Neural progenitor cell (in vitro differentiated cells): ENCODE measurements around the gene ELMOD1. TPM values are rescaled to one million over a fixed set of nuclear protein-coding genes. Genes with fewer than 3 reads are reported as not detected.

Source experiments
- DNase-seq: peaks from one replicate; pipeline ENCODE4 v3.0.0-alpha.2; 2016; ENCODE audit warnings: low spot score
- H2AFZ ChIP-seq: fragments of 200-600 bp; sonication (generic); replicated peaks from 2 replicates; pipeline ENCODE4 v1.6.1; 2016; ENCODE audit warnings: antibody characterized with exemption
- H3F3A ChIP-seq: fragments of 200-600 bp; sonication (generic); 2 replicates; pipeline ENCODE4 v1.6.1; 2016; ENCODE audit warnings: antibody characterized with exemption, low read depth
- H3K27ac ChIP-seq: fragments of 200-600 bp; sonication (generic); 2 replicates; pipeline ENCODE4 v1.5.1; 2016; ENCODE audit warnings: mild to moderate bottlenecking
- H3K27me3 ChIP-seq: fragments of 200-600 bp; sonication (generic); 2 replicates; pipeline ENCODE4 v1.6.1; 2016; ENCODE audit warnings: mild to moderate bottlenecking, moderate library complexity
- H3K36me3 ChIP-seq: fragments of 200-600 bp; sonication (generic); 2 replicates; pipeline ENCODE4 v1.5.1; 2016
- H3K4me1 ChIP-seq: fragments of 200-600 bp; sonication (generic); 2 replicates; pipeline ENCODE4 v1.6.1; 2016; ENCODE audit warnings: mixed run types
- H3K4me2 ChIP-seq: fragments of 200-600 bp; sonication (generic); 2 replicates; pipeline ENCODE4 v1.6.1; 2016
- H3K4me3 ChIP-seq: fragments of 200-600 bp; sonication (generic); 2 replicates; pipeline ENCODE4 v1.5.1; 2016
- H3K79me2 ChIP-seq: fragments of 200-600 bp; sonication (generic); 2 replicates; pipeline ENCODE4 v1.6.1; 2016; ENCODE audit warnings: low read depth
- H3K9ac ChIP-seq: fragments of 200-600 bp; sonication (generic); 2 replicates; pipeline ENCODE4 v1.6.1; 2016
- H3K9me3 ChIP-seq: fragments of 200-600 bp; sonication (generic); 2 replicates; pipeline ENCODE4 v1.5.1; 2016; ENCODE audit warnings: low read depth
- H4K20me1 ChIP-seq: fragments of 200-600 bp; sonication (generic); 2 replicates; pipeline ENCODE4 v1.6.1; 2016; ENCODE audit warnings: low read depth
- H3K27ac Mint-ChIP-seq: 3 replicates; pipeline ENCODE4 v1.8.0; 2021; ENCODE audit warnings: mixed read lengths
- H3K27me3 Mint-ChIP-seq: 2 replicates; pipeline ENCODE4 v1.8.0; 2022; ENCODE audit warnings: low read depth, mild to moderate bottlenecking, inconsistent platforms, moderate library complexity, mixed read lengths; ENCODE audit not compliant: insufficient read depth
- H3K36me3 Mint-ChIP-seq: 3 replicates; pipeline ENCODE4 v1.8.0; 2021; ENCODE audit warnings: mixed read lengths
- H3K4me1 Mint-ChIP-seq: 3 replicates; pipeline ENCODE4 v1.8.0; 2021; ENCODE audit warnings: mixed read lengths
- H3K4me3 Mint-ChIP-seq: 3 replicates; pipeline ENCODE4 v1.8.0; 2021; ENCODE audit warnings: mild to moderate bottlenecking, moderate library complexity, mixed read lengths
- H3K9me3 Mint-ChIP-seq: 3 replicates; pipeline ENCODE4 v1.8.0; 2020; ENCODE audit warnings: mixed read lengths
- CTCF ChIP-seq: fragments of 200-600 bp; sonication (generic); IDR thresholded peaks from 2 replicates; pipeline ENCODE4 v1.5.1; 2017; ENCODE audit warnings: antibody characterized with exemption, mild to moderate bottlenecking
- EZH2 ChIP-seq: fragments of 200-600 bp; sonication (generic); IDR thresholded peaks from 2 replicates; pipeline ENCODE4 v1.6.1; 2017; ENCODE audit warnings: antibody characterized with exemption, mild to moderate bottlenecking, moderate library complexity
- EZH2phosphoT487 ChIP-seq: fragments of 200-600 bp; sonication (generic); IDR thresholded peaks from 2 replicates; pipeline ENCODE4 v1.6.1; 2017; ENCODE audit warnings: antibody characterized with exemption
- total RNA-seq: library from RNA; depleted of rRNA; stranded (reverse); fragments of >200 nt; gene quantifications from 2 replicates; pipeline ENCODE4 v1.2.3, GENCODE V29; 2015; ENCODE audit warnings: low replicate concordance

ELMOD1 gene
- total RNA-seq, 1 donor from 2014 or later = not detected

GRCh38 chr11:107594736-107595135 is 3.8 kb downstream of the ELMOD1 start:
- peaks cover 19% of the 10 kb centered on the region for H3F3A ChIP-seq
- Mint-ChIP-seq H3K36me3 (no peaks in the 10 kb centered on the region), H3K9me3 (no peaks in the 10 kb centered on the region), H3K4me3 (no peak overlapping the region), H3K27me3 (peaks cover 39% of the 10 kb centered on the region), H3K4me1 (peaks cover 27% of the 10 kb centered on the region), H3K27ac (no peak overlapping the region)
- DNase-seq = no peak
- no peaks in the 10 kb centered on the region for H3K36me3 ChIP-seq
- H3K4me3 ChIP-seq = no peak overlapping the region
- no peak for TF ChIP-seq EZH2phosphoT487
- TF ChIP-seq EZH2 = no peak
- no peak for TF ChIP-seq CTCF
- peaks cover 34% of the 10 kb centered on the region for H4K20me1 ChIP-seq
- H3K4me2 ChIP-seq = no peak overlapping the region
- H3K79me2 ChIP-seq = no peaks in the 10 kb centered on the region
- no peak overlapping the region for H3K27ac ChIP-seq
- H3K9ac ChIP-seq = no peak overlapping the region
- H3K9me3 ChIP-seq = no peaks in the 10 kb centered on the region
- H2AFZ ChIP-seq = no peak overlapping the region
- H3K27me3 ChIP-seq = peaks cover 87% of the 10 kb centered on the region
- H3K4me1 ChIP-seq = peaks cover 3% of the 10 kb centered on the region

- Histone ChIP-seq H3K36me3 (no peaks in the 10 kb centered on the region), H3K27me3 (peaks cover 50% of the 10 kb centered on the region), H3K9ac (no peak overlapping the region), H2AFZ (no peak overlapping the region), H3K27ac (no peak overlapping the region), H4K20me1 (peaks cover 11% of the 10 kb centered on the region), H3F3A (no peaks in the 10 kb centered on the region), H3K79me2 (no peaks in the 10 kb centered on the region), H3K9me3 (no peaks in the 10 kb centered on the region), H3K4me1 (no peaks in the 10 kb centered on the region), H3K4me2 (no peak overlapping the region), H3K4me3 (no peak overlapping the region)
- TF ChIP-seq EZH2 (no peak), CTCF (peak; percentile 67)
- Mint-ChIP-seq H3K27ac (no peak overlapping the region), H3K9me3 (no peaks in the 10 kb centered on the region), H3K36me3 (no peaks in the 10 kb centered on the region), H3K27me3 (peaks cover 10% of the 10 kb centered on the region), H3K4me3 (no peak overlapping the region), H3K4me1 (peaks cover 6% of the 10 kb centered on the region)
- DNase-seq = peak; percentile 58
Observed at GRCh38 chr11:107598225-107599139, 7.5 kb downstream of the ELMOD1 start.

- peaks cover 33% of the 10 kb centered on the region for H3K27me3 ChIP-seq
- no peak overlapping the region for H2AFZ ChIP-seq
- no peak overlapping the region for H3K4me3 ChIP-seq
- no peaks in the 10 kb centered on the region for H3K79me2 ChIP-seq
- H3K9me3 ChIP-seq = no peaks in the 10 kb centered on the region
- H3K9ac ChIP-seq = no peak overlapping the region
- no peak overlapping the region for H3K27ac Mint-ChIP-seq
- peaks cover 23% of the 10 kb centered on the region for H3F3A ChIP-seq
- peaks cover 29% of the 10 kb centered on the region for H3K4me1 Mint-ChIP-seq
- H4K20me1 ChIP-seq = peaks cover 14% of the 10 kb centered on the region
- H3K4me2 ChIP-seq = no peak overlapping the region
- H3K27ac ChIP-seq = no peak overlapping the region
- H3K36me3 Mint-ChIP-seq = no peaks in the 10 kb centered on the region
- no peak overlapping the region for H3K4me3 Mint-ChIP-seq
- H3K9me3 Mint-ChIP-seq = no peaks in the 10 kb centered on the region
- no peak for DNase-seq
- H3K4me1 ChIP-seq = peaks cover 22% of the 10 kb centered on the region
- H3K36me3 ChIP-seq = no peaks in the 10 kb centered on the region
- peaks cover 6% of the 10 kb centered on the region for H3K27me3 Mint-ChIP-seq
- TF ChIP-seq CTCF (no peak), EZH2 (no peak), EZH2phosphoT487 (no peak)
Observed at GRCh38 chr11:107605061-107606006, 14.4 kb downstream of the ELMOD1 start.
